ENCODE measurements around the gene IGFBP3.

Gene IGFBP3

DNA sequence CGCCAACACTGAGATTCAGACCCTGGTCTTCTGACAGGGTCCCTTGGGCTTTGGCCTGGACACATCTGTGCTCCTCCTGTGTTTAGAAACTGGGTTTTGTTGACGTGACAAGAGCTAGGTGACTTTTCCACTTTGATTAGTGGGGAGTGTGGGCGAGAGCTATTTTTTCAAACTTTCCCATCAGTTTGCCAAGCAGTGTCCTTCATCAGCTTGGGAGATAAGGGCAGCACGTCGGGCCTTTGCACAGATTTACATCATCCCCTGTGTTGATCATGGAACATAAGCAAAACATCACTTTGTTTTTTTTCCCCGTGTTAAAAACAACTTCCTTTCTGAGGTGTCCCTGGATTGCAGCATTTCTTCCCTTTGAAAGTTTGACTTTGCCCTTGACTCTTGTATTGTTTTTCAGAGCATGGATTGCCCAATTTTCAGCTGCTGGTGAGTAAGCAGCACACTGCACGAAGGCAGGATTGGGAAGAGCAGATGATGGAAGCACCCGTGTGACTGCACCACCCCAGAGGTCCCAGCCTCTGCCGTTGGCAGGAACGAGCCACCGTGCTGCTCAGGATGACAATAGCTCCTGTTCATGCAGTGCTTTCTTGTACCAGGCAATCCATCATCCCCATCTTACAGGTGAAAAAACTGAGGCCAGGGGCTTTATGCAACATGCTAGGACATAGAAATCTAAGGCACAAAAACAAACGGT, 39.2 kb downstream of the IGFBP3 start:
- no peak for DNase-seq (ENCODE audit: low spot score)
- TF ChIP-seq, protein P1, sequence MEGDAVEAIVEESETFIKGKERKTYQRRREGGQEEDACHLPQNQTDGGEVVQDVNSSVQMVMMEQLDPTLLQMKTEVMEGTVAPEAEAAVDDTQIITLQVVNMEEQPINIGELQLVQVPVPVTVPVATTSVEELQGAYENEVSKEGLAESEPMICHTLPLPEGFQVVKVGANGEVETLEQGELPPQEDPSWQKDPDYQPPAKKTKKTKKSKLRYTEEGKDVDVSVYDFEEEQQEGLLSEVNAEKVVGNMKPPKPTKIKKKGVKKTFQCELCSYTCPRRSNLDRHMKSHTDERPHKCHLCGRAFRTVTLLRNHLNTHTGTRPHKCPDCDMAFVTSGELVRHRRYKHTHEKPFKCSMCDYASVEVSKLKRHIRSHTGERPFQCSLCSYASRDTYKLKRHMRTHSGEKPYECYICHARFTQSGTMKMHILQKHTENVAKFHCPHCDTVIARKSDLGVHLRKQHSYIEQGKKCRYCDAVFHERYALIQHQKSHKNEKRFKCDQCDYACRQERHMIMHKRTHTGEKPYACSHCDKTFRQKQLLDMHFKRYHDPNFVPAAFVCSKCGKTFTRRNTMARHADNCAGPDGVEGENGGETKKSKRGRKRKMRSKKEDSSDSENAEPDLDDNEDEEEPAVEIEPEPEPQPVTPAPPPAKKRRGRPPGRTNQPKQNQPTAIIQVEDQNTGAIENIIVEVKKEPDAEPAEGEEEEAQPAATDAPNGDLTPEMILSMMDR (IDR thresholded peaks at IDR 0.05; ENCODE audit: extremely low read depth, missing control alignments): no peak

DNA sequence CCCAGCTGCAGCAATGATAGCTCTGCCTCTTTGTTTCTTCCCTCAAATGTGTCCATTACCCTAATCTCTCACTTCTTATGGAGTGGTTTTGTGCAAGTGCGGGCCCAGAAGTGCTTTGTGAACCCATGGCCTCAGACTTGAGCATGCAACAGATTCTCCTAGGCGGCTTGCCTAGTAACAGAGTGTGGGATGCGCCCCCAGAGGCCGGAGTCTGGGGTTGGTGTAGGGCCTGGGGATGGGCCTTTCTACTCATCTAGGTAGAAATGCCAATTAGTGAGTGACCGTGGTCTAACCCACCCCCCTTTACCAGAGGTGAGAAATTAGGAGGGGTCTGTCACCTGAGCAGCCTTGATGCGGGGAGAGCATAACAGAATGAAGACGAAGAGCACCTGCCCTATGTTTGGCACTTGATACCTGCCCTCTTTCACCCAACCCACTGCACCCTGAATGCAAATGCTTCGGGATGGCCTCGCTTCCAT, 39.8 kb downstream of the IGFBP3 start:
- TF ChIP-seq, protein P1 (IDR thresholded peaks at IDR 0.05; ENCODE audit: extremely low read depth, missing control alignments): no peak

DNA sequence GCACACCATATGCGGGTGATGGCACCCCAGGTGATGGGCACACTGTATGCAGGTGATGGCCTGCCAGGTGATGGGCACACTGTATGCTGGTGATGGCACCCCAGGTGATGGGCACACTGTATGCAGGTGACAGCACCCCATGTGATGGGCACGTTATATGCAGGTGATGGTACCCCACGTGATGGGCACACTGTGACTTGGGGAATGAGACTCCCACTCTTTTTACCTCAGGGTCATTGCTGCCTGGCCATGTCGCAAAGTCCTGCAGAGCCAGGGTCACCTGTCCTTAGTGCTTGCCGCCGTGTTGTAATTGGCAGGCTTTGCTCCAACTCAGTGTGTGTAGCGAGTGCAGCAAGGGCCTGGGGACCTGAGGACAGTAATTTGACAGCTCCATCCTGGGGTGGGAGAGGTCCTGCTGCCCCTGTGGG, 40.6 kb downstream of the IGFBP3 start:
- TF ChIP-seq, protein P1 (IDR thresholded peaks at IDR 0.05; ENCODE audit: extremely low read depth, missing control alignments): no peak
- DNase-seq (ENCODE audit: low spot score): no peak

More for the DNA sequence above, 39.8 kb downstream of the IGFBP3 start:
- DNase-seq (ENCODE audit: low spot score): no peak

DNA sequence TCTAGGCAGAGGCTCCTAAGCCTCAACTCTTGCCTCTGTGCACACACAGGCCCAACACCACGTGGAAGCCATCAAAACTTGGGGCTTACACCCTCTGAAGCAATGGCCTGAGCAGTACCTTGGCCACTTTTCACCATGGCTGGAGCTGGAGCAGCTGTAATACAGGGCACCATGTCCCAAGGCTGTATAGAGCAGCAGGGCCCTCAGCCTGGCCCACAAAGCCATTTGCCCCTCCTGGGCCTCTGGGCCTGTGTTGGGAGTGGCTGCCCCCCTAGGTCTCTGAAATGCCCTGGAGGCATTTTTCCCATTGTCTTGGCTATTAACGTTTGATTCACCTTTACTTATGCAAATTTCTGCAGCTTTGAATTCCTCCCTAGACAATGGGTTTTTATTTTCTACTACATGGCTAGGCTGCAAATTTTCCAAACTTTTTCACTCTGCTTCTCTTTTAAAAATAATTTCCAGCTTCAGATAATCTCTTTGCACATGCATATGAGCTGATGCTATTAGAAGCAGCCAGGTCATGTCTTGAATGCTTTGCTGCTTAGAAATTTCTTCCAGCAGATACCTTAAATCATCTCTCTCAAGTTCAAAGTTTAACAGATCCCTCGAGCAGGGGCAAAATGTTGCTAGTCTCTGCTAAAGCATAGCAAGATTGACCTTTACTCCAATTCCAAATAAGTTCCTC, 42.5 kb downstream of the IGFBP3 start:
- TF ChIP-seq, protein P1 (IDR thresholded peaks at IDR 0.05; ENCODE audit: extremely low read depth, missing control alignments): no peak

DNA sequence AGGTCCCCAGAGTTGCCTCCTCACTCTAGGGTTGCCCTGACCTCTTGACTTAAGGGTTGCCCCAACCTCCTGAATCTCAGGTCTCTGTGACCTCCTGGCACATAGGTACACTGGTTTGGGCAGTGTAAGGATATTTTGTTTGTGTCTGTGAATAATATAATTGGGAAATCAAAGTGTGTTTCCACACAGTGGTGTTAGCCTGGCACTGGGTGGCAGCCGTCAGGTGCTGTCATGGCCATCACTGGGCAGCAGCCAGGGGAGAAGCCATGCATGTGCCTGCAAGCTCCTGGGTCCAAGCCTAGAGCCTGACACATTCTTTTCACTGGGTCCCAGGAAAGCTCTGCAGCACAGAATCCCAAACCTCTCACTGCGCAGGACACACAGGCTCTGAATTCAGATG, 44.6 kb downstream of the IGFBP3 start:
- no peak for DNase-seq (ENCODE audit: low spot score)
- TF ChIP-seq, protein P1 (IDR thresholded peaks at IDR 0.05; ENCODE audit: extremely low read depth, missing control alignments): no peak

More for the DNA sequence above, 42.5 kb downstream of the IGFBP3 start:
- DNase-seq (ENCODE audit: low spot score): no peak

DNA sequence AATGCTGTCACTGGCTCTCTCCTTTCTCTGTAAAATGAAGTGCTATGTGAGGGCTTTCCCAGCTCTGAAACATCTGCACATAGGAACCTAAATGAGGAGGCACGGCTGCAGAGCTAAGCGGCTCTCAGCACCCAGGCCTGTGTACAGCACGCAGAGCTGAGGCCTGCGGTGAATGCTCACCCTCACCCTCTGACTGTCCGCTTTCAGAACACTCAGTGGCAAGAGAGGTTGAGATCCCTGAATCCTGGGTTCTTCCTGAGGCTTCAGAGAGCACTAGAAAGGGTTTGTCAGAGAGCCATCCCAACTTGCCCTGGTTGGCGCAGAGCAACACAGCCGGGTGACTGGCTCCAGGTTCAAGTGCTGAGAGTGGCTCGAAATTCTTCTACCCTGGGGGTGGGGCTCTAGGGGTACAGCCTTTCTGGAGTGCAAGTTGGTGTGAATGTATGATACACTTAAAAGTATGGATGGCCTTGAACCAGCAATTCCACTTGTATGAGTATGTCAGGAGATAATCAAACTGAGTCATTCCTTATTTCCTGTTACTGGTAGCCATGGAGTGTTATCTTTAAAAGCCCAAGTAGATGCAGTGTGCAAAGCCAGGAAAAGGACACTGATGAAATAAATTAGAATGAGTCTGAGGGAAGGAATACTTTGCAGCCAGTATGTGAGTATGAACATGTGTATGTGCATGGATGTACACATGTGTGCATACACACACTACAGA, 46.5 kb downstream of the IGFBP3 start:
- TF ChIP-seq, protein P1 (IDR thresholded peaks at IDR 0.05; ENCODE audit: extremely low read depth, missing control alignments): no peak
- DNase-seq (ENCODE audit: low spot score): no peak

DNA sequence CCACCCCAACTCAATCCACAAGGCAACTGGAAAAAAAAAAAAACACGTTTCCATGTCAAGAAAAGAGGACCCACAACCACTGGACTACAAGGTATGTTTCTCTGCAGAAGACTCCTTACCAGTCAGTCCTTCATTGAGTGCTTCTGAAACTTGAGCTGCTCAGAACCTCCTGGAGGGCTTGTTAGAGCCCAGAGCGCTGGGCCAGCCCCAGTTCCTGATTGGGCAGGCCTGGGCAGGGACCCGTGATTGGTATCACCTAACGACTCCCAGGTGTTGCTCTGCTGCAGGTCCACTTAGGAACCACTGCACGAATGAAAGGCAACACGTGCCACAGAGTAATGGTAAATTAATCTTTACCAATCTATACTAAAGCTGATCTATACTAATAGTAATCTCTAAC, 47.7 kb downstream of the IGFBP3 start:
- TF ChIP-seq, protein P1 (IDR thresholded peaks at IDR 0.05; ENCODE audit: extremely low read depth, missing control alignments): no peak
- no peak for DNase-seq (ENCODE audit: low spot score)
